NCI-H1436 treated with DMSO at 0.1 percent for 48 hours (cell line): ENCODE measurements around the gene DEF6.

Source experiments
- DNase-seq: peaks from one replicate; lab custom pipeline; 2025; lab: John Stamatoyannopoulos, UW

DEF6 gene

DNA sequence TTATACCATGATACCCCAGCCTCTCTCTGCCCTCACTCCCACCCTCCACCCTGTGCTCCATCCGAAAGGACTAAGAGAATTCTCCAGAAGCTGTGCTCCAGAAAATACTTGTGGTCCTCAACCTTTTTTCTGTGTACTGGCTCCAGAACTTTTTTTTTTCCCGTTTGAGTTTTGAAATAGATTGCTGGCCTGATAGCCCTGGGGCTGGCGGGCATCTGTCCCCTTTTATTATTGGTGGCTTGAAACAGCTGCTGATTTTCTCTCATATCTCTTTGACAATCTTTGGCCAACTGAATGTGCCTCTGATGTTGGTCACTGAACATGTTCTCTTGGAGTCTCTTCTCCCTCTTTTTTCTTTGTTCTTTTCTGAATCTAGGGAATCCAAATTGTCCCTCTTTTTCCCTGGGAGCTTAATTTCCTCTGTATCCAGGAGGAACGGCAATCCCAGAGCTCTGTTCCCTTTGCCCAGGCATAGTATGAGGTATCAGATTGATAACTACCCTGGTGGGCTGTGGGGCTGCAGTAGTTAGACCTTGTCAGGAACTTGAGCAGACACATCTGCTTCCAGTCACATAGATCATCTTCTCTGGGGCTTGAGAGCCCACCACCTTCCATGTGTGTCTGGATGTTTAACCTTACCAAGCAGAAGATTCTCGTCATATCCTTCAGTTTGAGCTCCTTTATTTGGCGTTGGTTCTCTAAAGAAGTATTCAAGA is 46.4 kb downstream of the DEF6 start:
- no peak for DNase-seq

DNA sequence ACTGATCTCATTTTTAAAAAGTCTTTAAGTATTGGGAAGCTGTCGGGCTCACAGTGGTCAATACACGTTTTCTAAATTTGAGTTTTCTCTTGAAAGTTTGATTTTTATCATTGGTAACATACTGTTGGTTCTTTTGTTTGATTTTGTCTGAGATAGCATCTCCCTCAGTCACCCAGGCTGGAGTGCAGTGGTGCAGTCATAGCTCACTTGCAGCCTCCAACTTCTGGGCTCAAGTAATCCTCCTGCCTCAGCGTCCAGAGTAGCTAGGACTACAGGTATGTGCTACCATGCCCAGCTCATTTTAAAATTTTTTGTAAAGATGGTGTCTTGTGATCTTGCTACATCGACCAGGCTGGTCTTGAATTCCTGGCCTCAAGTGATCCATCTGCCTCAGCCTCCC is 53.8 kb downstream of the DEF6 start:
- no peak for DNase-seq

DNA sequence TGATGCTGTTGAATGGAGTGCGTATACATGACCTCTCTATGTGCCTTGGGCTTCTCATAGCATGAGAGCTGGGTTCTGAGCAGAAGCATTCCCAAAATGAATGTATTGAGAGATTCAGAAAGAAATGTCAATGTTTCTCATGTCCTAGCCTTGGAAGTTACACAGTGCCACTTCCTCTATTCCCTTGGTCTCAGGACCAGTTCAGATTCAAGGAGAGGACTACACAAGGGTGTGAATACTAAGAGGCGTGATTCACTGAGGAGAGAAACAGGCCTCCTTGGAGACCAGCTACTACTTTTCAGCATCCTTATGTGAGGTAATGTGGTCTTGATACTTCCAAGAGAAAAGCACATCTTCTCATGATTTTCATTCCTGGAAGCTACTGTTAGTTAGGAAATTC is 55.1 kb downstream of the DEF6 start:
- DNase-seq, result no peak

DNA sequence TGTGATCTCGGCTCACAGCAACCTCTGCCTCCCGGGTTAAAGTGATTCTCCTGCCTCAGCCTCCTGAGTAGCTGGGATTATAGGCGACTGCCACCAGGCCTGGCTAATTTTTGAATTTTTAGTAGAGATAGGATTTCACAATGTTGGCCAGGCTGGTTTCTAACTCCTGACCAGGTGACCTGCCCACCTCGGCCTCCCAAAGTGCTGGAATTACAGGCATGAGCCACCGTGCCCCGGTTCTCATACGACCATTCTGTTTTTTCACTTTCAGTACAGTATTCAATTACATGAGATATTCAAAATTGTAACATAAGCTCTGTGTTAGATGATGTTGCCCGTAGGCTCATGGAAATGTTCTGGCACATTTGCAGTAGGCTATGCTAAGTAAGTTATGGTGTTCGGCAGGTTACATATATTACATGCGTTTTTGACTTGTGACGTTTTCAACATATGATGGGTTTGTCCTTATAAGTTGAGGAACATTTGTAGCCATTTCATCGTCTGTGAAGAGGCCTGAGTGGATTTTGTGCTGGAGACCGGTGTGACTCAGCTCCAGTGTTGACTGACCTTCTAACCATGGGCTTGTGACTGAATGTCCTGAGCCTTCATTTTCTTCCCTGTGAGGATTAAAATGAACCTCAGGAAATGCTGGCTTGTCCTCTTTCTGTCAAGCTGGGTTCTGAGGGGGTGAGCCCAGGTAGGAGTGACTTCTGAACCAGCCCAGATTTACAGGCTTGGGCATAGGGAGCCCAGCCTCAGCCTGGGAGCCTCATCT is 56.9 kb downstream of the DEF6 start:
- no peak for DNase-seq

DNA sequence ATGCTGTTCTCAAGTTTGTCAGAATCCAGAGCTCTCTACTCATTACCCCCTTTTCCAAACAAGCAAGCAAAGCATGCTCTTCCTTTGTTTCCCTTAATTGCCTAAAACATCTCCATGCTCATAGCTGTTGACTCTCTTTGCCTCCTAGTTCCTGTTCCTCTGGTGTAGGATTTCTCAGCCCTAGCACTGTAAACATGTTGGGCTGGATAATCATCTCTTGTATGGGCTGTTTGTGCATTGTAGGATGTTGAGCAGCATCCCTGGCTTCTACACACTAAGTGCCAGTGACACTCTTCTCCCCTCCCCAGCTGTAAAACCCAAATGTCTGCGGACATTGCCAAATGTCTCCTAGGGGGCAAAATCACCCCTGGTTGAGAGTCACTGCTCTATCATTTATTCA is 58.8 kb downstream of the DEF6 start:
- no peak for DNase-seq

DNA sequence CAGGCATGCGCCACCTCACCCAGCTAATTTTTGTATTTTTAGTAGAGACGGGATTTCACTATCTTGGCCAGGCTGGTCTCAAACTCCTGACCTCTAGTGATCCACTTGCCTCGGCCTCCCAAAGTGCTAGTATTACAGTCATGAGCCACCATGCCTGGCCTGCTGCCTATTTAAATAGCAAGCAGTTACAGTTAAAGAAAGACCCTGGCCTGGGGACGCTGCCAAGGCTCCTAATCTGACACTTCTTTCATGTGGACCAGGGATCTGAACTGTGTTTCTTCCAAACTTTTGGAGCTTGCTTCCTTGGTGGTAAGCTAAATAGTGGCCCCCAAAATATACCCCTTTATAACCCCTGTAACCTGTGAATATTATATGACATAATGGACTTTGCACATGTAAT is 60.1 kb downstream of the DEF6 start:
- DNase-seq, result no peak

DNA sequence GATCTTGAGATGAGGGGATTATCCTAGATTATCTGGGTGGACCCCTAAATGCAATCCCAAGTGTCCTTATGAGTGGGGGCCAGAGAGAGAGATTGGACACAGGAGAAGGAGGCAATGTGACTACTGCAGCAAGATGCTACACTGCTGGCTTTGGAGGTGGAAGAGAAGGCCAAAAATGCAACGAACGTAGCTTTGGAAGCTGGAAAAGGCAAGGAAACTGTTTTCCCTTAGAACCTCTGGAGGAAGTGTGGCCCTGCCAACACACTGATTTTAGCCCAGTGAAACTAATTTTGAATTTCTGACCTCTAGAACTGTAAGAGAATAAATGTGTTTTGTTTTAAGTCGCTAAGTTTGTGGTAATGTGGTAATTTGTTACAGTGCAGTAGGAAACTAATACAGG is 60.5 kb downstream of the DEF6 start:
- DNase-seq, result no peak

DNA sequence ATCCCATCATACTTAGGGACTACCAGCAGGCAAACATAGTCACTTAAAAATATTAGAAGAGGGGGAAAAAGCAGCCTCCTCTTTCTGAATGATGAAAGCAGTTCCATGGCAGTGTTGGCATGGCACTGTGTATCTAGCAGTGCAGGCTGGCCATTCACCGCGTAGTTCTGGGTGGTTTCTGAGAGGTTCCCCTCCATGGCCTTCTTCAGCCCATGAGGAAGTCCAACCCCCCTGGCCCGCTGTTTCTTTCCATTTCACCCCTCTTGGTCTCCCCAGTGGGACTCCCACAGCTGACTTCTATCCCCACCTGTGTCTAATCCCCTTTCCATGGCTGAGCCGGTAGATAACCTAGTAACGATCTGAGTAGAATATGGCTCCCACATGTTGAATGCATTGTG is 61.7 kb downstream of the DEF6 start:
- DNase-seq, result no peak

DNA sequence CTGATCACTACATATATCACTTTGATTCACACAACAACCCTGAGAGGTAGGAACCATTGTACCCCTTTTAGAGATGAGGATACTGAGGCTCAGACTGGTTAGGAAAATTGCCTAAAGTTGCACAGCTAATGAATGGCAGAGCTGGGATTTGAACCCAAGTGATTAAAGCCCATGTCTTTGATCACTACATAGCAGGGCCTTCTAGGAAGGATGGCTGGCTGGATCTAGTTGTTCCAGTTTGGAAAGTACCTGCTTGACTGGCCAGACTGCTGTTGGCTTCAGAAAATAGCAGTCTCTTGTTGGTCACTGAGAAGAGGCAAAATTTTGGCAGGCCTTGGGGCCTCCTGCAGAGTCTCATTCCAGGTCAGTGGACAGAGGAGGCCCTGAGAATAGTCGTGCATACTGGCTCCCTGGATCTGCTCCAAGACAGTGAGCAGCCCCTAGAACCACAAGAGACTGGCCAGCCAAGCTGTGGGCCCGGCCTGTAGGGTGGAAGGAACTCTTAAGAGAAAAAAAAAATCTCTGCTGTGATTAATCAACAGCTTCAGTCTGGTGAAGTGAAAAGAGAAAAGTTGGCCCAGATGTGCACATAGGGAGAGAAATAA is 62.2 kb downstream of the DEF6 start:
- no peak for DNase-seq

DNA sequence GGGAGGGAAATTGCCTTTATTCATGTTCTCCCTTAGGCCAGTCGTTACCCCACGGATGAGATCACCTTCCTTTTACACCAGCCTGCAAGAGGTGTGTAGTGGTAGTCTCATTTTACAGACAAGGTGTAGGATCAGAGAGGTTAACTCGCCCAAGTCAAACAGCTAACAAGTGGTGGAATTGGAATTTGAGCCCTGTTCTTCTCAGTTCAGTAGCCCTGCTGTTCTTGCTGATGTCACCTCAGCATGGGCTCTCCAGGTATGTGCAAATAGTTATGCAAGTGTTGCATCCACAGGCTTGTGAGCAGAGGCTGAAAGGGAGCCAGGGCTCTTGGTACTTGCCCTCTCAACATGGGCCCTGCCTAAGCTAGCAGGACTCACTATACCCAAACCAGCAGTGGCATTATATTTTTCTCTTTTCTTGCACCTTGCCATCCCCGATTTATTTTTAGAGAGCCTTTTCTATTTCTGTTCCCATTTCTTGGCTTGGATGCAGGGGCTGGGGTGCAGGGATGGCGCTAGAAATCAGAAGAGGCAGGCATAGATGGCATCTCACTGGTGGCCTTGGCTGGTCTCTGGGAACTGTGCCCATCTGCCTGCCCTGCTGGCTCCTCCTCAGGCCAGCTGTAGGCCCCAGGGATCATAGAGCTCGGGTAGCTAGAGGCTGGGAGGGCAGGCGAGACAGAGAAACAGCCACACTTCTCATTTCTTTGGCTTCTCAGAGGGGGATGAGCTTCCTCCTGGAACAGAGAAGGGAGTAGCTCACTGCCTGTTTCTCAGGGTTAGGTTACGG is 62.9 kb downstream of the DEF6 start:
- DNase-seq, result no peak

DNA sequence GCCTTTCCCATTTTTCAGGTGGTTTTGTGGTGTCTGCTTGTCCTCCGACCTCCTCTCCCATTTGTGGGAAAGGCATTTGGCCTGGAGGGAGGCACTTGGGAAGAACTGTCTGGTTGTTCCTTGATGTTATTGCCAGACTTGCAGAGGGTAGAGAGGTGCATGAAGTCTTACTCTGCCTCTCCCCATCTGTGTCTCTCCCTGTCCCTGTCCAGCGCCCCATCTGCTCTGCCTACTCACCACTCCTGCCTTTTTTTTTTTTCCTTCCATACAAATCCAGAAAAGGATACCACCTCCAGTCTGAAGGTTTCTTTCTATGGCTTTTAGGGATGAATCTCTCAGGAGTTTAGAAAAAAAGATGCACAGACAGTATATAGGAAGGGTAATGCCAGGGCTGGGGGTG is 64.6 kb downstream of the DEF6 start:
- DNase-seq, result no peak

DNA sequence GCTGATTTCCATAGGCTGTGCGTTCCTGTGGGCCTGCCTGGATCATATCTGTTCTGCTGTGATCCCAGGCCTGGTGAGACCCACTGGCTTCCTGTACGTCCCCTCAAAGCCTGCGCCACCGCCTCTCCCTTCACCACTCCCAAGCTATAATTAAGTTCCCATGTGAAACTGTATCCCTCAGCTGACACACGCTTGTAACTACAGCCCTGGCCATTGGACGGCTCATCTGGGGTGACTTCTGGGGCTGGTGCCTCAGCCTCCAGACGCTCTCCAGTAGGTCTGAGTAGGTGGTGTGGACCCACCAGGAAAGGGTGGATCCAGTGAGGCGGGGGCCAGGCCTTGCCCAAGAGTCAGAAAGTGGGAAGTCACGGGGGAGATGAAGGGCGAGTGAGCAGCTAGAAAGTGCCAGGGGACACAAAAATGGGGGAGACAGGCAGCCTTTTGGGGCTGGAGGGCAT is 65.7 kb downstream of the DEF6 start:
- peak; percentile 93 for DNase-seq

DNA sequence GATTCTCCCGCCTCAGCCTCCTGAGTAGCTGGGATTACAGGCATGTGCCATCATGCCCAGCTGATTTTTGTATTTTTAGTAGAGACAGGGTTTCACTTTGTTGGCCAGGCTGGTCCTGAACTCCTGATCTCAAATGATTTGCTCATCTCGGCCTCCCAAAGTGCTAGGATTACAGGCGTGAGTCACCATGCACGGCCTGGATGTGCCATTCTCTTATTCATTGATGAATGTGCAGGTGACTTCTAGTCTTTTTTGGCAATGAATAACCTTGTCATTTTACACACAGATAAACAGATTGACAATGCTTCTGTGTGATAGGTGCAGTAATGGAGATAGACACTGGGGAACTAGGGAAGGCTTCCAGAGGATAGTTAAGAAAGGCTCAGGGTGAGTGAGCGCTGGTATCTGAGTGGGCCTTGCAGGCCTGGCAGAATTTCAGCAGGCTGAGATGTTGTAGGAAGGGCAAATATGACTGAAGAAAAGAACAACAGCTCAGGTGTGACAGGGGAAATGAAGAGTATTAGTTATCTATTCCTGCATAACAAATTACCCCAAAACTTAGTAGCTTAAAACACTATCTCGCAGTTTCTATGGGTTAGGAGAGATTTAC is 68.1 kb downstream of the DEF6 start:
- no peak for DNase-seq

DNA sequence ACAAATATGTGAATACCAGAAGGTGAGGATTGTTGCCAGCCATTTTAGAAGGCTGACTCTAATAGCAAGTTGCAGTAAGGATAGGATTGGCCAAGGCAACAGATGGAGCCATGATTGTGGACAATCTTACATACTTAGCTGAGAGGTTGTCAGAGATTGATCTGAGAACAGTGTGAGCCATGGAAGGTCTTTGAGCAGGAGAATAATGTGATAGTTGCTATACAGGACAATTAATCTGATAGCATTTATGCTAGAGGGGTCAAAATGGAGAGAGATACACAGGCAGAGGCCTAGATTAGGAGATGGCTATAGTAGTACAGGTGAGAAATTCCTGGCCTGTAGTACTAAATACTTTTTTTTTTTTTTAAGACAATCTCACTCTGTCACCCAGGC is 68.6 kb downstream of the DEF6 start:
- DNase-seq, result no peak

DNA sequence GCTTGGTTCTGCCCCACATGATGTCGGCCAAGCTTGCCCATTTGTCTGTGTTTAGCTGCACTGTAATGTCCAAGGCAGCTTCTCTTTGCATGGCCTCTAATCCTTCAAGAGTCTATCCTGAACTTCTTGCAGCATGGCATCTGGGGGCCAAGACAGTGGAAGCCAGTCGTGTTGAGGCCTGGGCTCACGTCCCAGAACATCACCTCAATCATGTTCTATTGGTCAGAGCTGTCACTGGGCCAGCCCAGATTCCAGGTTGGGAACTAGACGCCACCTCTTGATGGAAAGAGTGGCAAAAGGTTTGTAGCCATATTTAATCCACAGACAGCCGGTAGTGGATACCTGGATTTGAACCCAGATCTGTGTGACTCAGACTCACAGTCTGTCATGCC is 70.0 kb downstream of the DEF6 start:
- no peak for DNase-seq

DNA sequence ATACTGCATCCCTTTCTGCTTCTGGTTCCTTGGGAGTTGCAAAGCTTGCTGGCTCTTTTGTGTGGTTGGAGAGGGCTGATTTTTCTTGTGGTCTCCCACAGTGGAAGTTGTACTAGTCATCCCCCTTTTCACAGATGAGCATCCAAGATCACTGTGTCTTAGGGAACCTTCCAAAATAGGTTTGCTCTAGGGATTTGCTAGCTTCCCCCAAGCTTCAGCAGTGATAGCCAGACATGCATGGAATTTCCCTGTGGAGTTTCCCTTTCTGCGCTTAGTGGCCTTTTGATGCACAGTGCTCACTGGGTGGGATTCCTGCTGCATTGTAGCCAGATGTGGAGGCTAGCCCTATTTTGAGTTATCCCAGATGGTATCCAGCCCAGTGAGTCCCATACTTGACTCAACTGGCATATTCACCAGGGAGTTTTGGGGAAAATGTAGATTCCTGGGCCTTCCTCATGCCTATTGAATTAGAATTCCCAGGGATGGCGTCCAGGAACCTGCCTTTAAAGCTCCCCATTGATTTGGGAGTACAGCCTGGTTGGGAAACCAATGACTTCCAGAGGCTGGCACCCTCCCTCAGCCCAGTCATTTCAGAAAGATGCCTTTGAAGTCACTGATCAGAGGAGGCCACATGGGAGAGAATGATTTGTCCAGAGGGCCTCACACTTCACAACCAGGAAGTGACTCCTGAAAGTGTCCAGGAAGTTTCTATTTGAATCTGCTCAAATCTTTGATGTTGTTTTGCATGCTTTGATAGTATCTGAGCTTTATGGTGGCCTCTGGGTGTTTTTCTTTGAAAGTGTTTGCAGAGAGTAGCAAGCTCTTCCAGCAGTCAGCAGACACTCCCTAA is 70.6 kb downstream of the DEF6 start:
- DNase-seq, result no peak

DNA sequence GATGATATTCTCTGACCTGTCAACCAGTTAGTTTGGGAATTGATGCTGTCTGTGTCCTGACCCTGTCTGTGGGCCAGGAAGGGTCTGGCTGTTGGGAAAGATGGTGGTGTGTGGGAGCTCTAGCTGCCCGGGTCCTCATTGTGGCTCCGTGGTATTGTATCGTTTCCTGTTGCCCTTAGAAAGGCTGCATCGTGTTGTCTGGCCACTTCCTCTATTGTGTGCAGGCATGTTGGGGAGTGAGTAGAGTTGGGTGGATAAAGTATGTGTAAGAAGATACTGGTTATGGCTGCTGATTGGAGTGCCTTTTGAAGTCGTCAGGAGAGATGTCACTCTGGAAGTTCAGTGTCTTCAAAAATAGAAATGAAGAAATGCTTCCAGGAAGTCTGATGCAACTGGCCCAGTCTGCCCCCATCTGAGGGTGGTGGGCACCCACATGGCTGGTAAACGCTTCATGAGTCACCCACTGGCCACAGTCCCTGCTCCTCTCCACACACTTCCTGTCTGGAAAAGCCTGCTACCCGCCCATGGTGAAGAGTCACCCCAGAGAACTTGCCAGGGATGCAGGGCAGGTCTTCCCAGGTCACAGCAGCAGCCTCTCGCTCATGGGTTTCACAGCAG is 72.6 kb downstream of the DEF6 start:
- no peak for DNase-seq

DNA sequence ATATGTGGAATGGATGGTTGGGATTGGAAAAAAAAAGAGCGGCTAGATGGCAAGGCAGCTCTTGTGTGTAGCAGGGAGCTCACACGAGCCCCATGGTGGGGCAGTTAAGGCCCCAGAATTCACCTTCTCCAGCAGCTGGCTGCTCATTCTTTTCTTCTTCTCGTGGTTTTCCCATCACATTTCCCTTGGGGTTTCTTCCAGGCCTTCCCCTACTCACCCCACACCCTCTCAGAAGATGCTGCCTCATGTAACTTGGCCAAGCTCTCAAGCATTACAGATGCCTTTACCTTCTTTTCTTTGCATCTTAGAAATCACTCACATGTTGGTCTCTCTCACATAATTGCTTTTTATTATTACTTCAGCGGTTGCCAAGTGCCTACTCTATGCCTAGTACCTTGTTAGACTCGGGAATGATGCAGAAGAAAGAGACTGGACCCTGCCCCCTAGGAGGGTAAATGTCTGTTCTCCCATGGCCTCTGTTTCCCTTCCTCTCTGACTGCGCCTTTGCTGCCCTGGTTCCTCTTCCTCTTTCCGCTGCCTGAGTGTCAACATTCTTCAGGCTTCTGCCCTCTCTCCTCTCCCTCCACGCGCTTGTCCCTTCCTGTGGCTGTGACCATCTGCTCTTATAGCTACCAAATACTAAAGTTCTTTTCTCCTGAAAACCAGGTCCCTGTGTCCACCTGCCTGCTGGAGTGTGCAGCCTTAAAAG is 73.3 kb downstream of the DEF6 start:
- DNase-seq, result no peak
